SJSA1 (cell line): Measurements from ENCODE around the gene INSL3. TPM values are rescaled to one million over a fixed set of nuclear protein-coding genes. Genes with fewer than 3 reads are reported as not detected.
A peak's percentile ranks its signal among the peaks of the same experiment; 100 is the strongest.
"Not testable (repeated sequence)": the region's sequence is repeated elsewhere in the genome, so short reads cannot be mapped to it uniquely, and the experiment has no call there.

ENCODE experiments used
- DNase-seq, 2 experiments: peaks; one replicate each; pipeline ENCODE4 v3.0.0-alpha.2; 2015 to 2020; ENCODE audit warnings: low spot score in 2 of 2, low read depth in 1 of 2
- H3K27ac ChIP-seq: fragments of 250-450 bp; sonication (Bioruptor Pico); 2 replicates; pipeline ENCODE4 v1.5.1; 2020; ENCODE audit warnings: mild to moderate bottlenecking, moderate library complexity
- H3K27me3 ChIP-seq: fragments of 250-450 bp; sonication (Bioruptor Pico); replicated peaks from 2 replicates; pipeline ENCODE4 v1.5.1; 2020; ENCODE audit warnings: mild to moderate bottlenecking, moderate library complexity
- H3K36me3 ChIP-seq: fragments of 250-450 bp; sonication (Bioruptor Pico); 2 replicates; pipeline ENCODE4 v1.5.1; 2020; ENCODE audit warnings: mild to moderate bottlenecking
- H3K4me1 ChIP-seq: fragments of 250-450 bp; sonication (Bioruptor Pico); replicated peaks from 2 replicates; pipeline ENCODE4 v1.6.1; 2021; ENCODE audit warnings: mild to moderate bottlenecking
- H3K4me3 ChIP-seq: fragments of 250-450 bp; sonication (Bioruptor Pico); 2 replicates; pipeline ENCODE4 v1.5.1; 2020; ENCODE audit warnings: mild to moderate bottlenecking
- H3K9me3 ChIP-seq: fragments of 250-450 bp; sonication (Bioruptor Pico); replicated peaks from 2 replicates; pipeline ENCODE4 v1.5.1; 2020; ENCODE audit warnings: mild to moderate bottlenecking
- total RNA-seq: library from RNA; depleted of rRNA; stranded (reverse); fragments of >200 nt; shearing (Covaris generic); gene quantifications from 2 replicates; pipeline ENCODE4 v1.2.3, GENCODE V29; 2014

INSL3 gene
- total RNA-seq, 1 experiment from 2014 or later = not detected

GRCh38 chr19:17817668-17818363 is 3.5 kb downstream of the INSL3 start:
- DNase-seq = no peak
- Histone ChIP-seq H3K27me3 (0 out of 2 replicates have a peak, but pooled peaks cover 2% of the 10 kb centered on the region), H3K4me1 (no peaks in the 10 kb centered on the region), H3K4me3 (no peak overlapping the region), H3K36me3 (no peaks in the 10 kb centered on the region), H3K9me3 (no peaks in the 10 kb centered on the region), H3K27ac (no peak overlapping the region)

DNA sequence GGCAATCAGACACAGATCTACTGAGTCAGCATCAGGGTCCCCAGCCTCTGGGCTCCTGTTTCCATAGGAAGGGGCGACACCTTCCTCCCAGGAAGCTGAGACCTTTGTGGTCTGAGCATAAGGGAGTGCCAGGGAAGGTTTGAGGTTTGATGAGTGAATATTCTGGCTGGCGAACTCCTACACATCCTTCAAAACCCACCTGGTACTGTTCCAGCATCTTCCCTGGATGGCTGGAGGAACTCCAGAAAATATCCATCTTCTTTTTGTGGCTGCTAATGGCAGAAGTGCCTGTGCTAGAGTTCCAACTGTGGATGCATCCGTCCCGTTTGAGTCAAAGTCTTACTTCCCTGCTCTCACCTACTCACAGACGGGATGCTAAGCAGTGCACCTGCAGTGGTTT is 9.2 kb downstream of the INSL3 start:
- H3K9me3 ChIP-seq = no peaks in the 10 kb centered on the region
- no peaks in the 10 kb centered on the region for H3K4me1 ChIP-seq
- peaks cover 11% of the 10 kb centered on the region for H3K27me3 ChIP-seq
- H3K4me3 ChIP-seq = no peak overlapping the region
- DNase-seq = no peak
- H3K27ac ChIP-seq = no peak overlapping the region
- H3K36me3 ChIP-seq = no peaks in the 10 kb centered on the region

- H3K36me3 ChIP-seq = no peaks in the 10 kb centered on the region
- H3K9me3 ChIP-seq = no peaks in the 10 kb centered on the region
- no peak overlapping the region for H3K27ac ChIP-seq
- H3K27me3 ChIP-seq = peaks cover 11% of the 10 kb centered on the region
- H3K4me1 ChIP-seq = no peaks in the 10 kb centered on the region
- DNase-seq = no peak
- no peak overlapping the region for H3K4me3 ChIP-seq
These were observed 9.6 kb downstream of the INSL3 start for GRCh38 chr19:17811681-17812080.

- H3K27ac ChIP-seq = no peak overlapping the region
- peaks cover 11% of the 10 kb centered on the region for H3K27me3 ChIP-seq
- no peaks in the 10 kb centered on the region for H3K36me3 ChIP-seq
- DNase-seq = no peak
- H3K9me3 ChIP-seq = no peaks in the 10 kb centered on the region
- H3K4me3 ChIP-seq = no peak overlapping the region
- no peaks in the 10 kb centered on the region for H3K4me1 ChIP-seq
These were observed 10.2 kb downstream of the INSL3 start for GRCh38 chr19:17811103-17811502.

DNA sequence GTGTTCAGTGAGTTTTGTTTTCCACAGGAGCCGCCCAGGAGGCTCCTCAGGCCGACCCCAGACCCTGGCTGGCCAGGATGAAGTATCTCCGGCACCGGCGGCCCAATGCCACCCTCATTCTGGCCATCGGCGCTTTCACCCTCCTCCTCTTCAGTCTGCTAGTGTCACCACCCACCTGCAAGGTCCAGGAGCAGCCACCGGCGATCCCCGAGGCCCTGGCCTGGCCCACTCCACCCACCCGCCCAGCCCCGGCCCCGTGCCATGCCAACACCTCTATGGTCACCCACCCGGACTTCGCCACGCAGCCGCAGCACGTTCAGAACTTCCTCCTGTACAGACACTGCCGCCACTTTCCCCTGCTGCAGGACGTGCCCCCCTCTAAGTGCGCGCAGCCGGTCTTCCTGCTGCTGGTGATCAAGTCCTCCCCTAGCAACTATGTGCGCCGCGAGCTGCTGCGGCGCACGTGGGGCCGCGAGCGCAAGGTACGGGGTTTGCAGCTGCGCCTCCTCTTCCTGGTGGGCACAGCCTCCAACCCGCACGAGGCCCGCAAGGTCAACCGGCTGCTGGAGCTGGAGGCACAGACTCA is 13.5 kb downstream of the INSL3 start:
- Histone ChIP-seq H3K36me3 (no peaks in the 10 kb centered on the region), H3K27me3 (peaks cover 10% of the 10 kb centered on the region), H3K9me3 (no peaks in the 10 kb centered on the region), H3K4me3 (no peak overlapping the region), H3K27ac (no peak overlapping the region), H3K4me1 (no peaks in the 10 kb centered on the region)
- DNase-seq = no peak

- H3K36me3 ChIP-seq = no peaks in the 10 kb centered on the region
- H3K27ac ChIP-seq = no peak overlapping the region
- no peaks in the 10 kb centered on the region for H3K9me3 ChIP-seq
- DNase-seq = no peak
- H3K4me1 ChIP-seq = no peaks in the 10 kb centered on the region
- no peak overlapping the region for H3K4me3 ChIP-seq
- H3K27me3 ChIP-seq = peaks cover 16% of the 10 kb centered on the region
These were observed 14.4 kb downstream of the INSL3 start for GRCh38 chr19:17806945-17807344.

GRCh38 chr19:17805427-17805826 is 15.9 kb downstream of the INSL3 start:
- DNase-seq = no peak
- peaks cover 20% of the 10 kb centered on the region for H3K27me3 ChIP-seq
- no peaks in the 10 kb centered on the region for H3K4me1 ChIP-seq
- no peak overlapping the region for H3K27ac ChIP-seq
- H3K9me3 ChIP-seq = no peaks in the 10 kb centered on the region
- no peaks in the 10 kb centered on the region for H3K36me3 ChIP-seq
- no peak overlapping the region for H3K4me3 ChIP-seq

- no peaks in the 10 kb centered on the region for H3K36me3 ChIP-seq
- H3K9me3 ChIP-seq = no peaks in the 10 kb centered on the region
- H3K4me3 ChIP-seq = no peak overlapping the region
- no peak overlapping the region for H3K27ac ChIP-seq
- H3K27me3 ChIP-seq = peaks cover 16% of the 10 kb centered on the region
- DNase-seq = no peak
- no peaks in the 10 kb centered on the region for H3K4me1 ChIP-seq
These were observed 17.9 kb downstream of the INSL3 start for GRCh38 chr19:17803264-17803896.

- Histone ChIP-seq H3K36me3 (no peaks in the 10 kb centered on the region), H3K4me3 (no peak overlapping the region), H3K27me3 (peaks cover 20% of the 10 kb centered on the region), H3K4me1 (no peaks in the 10 kb centered on the region; the same call in 1 of the 2 replicates), H3K9me3 (no peaks in the 10 kb centered on the region), H3K27ac (no peak overlapping the region)
- no peak for DNase-seq
These were observed 19.0 kb downstream of the INSL3 start for GRCh38 chr19:17802137-17802858.

- not testable (repeated sequence) for H3K27ac ChIP-seq, H3K9me3 ChIP-seq, H3K4me3 ChIP-seq, H3K4me1 ChIP-seq, H3K36me3 ChIP-seq, DNase-seq
- H3K27me3 ChIP-seq = peaks cover 49% of the 10 kb centered on the region
These were observed 22.7 kb downstream of the INSL3 start for GRCh38 chr19:17798599-17798998.

GRCh38 chr19:17797424-17798201 is 23.7 kb downstream of the INSL3 start:
- Histone ChIP-seq H3K27me3 (peaks cover 45% of the 10 kb centered on the region), H3K4me1 (no peaks in the 10 kb centered on the region; the same call in 1 of the 2 replicates), H3K9me3 (no peaks in the 10 kb centered on the region), H3K4me3 (no peak overlapping the region), H3K27ac (no peak overlapping the region), H3K36me3 (no peaks in the 10 kb centered on the region)
- DNase-seq = peak in 1 of 2 experiments; percentile 58

GRCh38 chr19:17796838-17797423 is 24.4 kb downstream of the INSL3 start:
- Histone ChIP-seq H3K27me3 (peaks cover 41% of the 10 kb centered on the region), H3K36me3 (no peaks in the 10 kb centered on the region), H3K4me3 (no peak overlapping the region), H3K4me1 (no peaks in the 10 kb centered on the region; the same call in 1 of the 2 replicates), H3K9me3 (no peaks in the 10 kb centered on the region), H3K27ac (no peak overlapping the region)
- no peak for DNase-seq
